Stimulated activated CD4-positive, alpha-beta T cell treated with anti-CD3 and anti-CD28 coated beads, Interleukin-1b, Interleukin-23, amount 100 ng/mL, for 24 hours (primary cell): ENCODE results near the gene FAT4.

ENCODE experiments used
- DNase-seq, 4 experiments: peaks; one replicate each; pipeline ENCODE4 v3.0.0-alpha.2; 2020; ENCODE audit warnings: low read depth in 4 of 4, low spot score in 1 of 4

Gene FAT4

DNA sequence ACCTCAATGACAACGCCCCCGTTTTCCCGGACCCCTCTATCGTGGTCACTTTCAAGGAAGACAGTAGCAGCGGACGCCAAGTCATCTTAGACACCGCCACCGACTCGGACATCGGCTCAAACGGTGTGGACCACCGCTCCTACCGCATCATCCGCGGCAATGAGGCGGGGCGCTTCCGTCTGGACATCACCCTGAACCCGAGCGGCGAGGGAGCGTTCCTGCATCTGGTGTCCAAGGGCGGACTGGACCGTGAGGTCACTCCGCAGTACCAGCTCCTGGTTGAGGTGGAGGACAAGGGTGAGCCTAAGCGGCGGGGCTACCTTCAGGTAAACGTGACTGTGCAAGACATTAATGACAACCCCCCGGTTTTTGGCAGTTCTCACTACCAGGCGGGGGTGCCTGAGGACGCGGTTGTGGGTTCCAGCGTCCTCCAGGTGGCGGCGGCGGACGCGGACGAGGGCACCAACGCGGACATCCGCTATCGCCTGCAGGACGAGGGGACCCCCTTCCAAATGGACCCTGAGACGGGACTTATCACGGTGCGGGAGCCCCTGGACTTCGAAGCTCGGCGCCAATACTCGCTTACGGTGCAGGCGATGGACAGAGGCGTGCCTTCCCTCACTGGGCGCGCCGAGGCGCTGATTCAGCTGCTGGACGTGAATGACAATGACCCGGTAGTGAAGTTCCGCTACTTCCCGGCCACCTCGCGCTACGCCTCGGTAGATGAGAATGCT is 2.2 kb downstream of the FAT4 start:
- DNase-seq, result no peak

DNA sequence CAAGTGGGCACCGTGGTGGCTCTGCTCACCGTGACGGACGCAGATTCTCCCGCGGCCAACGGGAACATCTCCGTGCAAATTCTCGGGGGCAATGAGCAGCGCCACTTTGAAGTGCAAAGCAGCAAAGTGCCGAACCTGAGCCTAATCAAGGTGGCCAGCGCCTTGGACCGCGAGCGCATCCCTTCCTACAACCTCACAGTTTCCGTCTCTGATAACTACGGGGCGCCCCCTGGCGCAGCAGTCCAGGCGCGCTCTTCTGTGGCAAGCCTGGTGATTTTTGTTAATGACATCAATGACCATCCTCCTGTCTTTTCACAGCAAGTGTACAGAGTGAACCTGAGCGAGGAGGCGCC is 2.7 kb downstream of the FAT4 start:
- DNase-seq, result no peak

DNA sequence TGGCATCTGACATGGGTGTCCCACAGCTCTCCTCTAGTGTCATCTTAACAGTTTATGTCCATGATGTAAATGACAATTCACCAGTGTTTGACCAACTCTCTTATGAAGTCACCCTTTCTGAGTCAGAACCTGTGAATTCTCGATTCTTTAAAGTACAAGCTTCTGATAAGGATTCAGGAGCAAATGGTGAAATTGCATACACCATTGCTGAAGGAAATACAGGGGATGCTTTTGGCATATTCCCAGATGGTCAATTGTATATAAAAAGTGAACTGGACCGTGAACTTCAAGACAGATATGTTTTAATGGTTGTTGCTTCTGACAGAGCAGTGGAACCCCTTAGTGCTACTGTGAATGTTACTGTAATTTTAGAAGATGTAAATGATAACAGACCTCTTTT is 4.6 kb downstream of the FAT4 start:
- DNase-seq, result no peak

DNA sequence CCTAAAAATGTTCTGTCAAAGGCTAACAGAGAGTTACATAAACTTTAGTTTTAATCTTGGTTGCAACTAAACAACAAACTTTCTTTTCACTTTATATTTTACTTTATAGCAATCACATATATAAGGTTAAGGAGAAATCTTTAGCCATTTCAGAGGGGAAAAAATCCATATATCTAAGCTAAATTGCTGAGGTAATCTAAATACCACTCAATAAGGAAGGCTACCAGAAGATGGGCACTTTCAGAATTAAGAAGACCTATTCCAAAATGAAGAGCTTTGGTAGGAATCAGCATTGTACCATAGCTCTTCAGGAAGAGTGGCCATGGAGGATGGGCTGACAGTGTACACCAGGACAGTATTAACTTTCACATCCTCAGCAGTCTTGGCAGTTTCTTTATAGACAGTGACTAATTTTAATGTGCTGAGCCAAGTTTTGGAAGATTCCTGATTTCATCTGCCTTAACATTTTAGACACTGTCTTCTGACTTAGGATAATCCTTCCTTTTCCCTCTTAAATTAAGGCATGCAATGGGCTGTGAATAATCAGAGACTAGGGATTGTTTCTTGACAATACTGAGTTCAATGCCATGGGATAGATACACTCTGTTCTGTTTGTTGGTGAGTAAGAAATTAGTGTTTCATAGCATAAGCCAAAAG is 7.1 kb downstream of the FAT4 start:
- DNase-seq, result no peak

DNA sequence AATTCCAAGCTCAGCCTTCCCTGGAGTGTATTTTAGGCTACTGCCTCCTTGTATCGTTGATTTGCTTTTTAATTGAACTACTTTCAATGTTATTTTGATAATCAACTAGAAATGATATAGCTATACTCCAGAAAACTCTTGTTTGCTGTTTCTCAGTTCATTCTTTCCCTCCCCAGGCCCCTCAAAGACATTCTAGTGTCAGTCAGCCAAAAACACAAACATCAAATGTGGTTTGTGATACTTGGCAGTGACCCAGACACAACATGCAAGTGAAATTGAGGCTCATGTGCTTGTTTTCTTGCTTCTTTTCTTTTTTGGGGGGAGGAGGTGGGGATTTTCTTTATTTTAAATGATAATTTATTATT is 7.6 kb downstream of the FAT4 start:
- no peak for DNase-seq

DNA sequence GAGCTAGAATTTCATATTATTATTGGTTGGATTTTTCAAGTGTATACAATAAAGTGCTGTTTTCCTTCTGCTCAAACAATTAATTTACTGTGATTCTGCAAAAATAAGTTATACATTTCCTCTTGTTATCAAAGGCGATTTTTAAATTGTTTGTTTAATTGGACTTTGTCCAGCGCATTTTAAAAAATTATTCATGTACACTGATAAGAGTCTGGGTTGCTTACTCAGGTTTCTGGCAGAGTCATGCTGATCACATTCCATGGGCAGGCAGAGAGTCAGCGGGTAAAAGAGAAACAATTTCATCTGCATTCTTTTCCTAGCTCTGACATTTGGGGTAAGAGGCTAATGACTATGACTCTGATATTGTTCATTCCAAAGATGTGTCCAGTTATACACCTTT is 8.9 kb downstream of the FAT4 start:
- DNase-seq, result no peak

DNA sequence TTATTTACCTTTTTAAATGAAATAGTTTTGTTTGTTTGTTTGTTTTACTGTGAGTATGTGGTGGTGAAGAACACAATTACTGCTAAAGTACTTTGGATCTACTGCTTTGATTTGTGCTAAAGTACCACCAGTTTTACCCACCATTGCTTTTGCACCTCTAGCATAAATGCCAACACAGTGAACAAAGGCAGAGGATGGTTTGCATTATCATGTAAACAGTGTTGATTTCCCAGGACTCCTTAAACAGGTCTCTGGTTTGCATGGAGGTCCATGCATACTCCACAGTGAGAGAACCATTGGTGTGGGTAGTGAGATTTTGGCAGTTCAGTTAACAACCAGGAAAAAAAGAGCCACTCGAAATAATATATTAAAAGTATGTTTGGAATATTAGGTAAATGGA is 11.0 kb downstream of the FAT4 start:
- DNase-seq, result no peak

DNA sequence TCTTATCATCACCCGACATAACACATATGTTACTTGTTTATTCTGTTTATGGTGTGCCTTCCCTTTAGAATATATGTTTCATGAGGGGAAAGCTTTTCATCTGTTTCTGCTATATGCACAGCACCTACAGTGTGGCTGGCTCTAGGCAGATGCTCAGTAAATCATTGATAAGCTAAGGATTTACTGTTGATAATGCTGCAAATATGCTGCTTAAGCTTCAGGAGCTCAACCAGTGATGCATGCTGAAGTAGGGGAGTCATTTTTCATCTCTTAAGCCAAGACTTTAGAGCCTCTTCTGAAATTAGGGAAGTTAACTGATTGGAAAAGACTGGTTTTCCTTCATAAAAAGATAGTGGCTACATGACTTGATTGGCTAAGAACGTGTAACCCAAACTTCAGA is 16.4 kb downstream of the FAT4 start:
- no peak for DNase-seq

DNA sequence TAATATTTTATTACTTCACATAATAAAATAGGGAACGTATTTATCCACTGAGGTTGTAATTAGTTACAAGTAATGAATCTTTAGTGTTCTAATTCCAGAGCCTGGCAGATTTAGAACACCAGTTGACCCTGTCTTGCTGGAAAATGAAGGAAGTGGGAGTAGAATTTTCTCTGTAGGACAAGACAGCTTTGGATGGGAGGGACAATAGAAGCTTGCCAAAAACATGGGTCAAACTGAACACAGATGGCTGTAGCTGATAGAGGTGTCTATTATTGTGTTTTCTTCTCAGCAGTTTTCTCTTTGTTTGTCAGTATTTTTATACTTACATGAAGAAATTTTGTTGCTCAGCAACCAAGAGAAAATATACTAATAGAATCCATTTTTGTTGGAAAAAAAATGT is 20.2 kb downstream of the FAT4 start:
- no peak for DNase-seq

DNA sequence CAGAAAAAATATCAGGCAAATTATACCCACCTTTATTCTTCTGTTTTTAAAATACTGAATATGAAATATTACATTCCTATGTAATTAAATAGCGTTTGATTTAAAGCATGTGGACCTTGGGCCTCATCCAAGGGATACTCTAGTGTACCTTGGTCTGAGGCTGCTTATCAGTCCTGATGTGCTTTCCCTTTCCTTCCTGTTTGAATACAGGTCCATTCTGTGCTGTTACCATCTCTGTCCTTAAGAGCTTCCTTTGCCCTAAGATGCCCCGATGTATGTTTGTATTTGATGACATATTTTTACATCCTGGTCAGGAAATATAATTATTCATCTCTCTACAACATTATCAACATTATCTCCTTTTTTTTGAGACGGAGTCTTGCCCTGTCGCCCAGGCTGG is 24.1 kb downstream of the FAT4 start:
- no peak for DNase-seq

DNA sequence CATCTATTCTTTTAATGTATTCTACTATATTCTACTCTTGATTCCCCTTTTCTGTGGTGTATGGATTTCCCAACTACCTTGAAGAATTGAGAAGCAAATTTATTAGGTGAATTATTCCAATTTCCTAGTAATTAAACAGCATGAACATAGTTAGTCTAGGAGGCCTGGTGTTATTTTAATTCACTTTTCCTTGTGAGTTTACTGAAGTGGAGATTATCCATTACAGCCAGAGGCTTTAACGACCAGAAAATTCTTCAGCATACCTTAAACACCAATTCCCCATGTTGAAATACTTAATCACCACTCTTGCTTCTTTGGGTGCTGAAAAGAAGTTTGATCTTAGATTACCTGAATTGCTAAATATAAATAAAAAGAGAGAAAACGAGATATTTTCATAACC is 29.4 kb downstream of the FAT4 start:
- no peak for DNase-seq

DNA sequence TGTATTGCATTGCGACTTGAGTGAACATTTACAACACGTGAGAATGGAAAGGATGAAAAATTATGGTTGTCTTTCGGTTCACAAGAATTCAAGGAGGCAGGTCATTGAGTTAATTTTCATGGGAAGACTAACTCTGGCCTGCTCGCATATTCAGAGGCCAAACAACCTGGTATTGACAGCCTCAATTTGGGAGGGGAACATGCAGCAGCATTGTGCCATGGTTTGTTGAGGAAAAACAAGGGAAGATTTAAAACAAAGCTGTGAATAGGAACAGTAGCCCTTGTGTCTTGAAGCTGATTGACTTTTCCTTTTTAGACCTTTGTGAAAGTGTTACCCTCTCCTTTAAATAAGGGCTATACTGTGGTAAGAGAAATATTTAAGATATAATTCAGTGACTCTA is 31.9 kb downstream of the FAT4 start:
- no peak for DNase-seq

DNA sequence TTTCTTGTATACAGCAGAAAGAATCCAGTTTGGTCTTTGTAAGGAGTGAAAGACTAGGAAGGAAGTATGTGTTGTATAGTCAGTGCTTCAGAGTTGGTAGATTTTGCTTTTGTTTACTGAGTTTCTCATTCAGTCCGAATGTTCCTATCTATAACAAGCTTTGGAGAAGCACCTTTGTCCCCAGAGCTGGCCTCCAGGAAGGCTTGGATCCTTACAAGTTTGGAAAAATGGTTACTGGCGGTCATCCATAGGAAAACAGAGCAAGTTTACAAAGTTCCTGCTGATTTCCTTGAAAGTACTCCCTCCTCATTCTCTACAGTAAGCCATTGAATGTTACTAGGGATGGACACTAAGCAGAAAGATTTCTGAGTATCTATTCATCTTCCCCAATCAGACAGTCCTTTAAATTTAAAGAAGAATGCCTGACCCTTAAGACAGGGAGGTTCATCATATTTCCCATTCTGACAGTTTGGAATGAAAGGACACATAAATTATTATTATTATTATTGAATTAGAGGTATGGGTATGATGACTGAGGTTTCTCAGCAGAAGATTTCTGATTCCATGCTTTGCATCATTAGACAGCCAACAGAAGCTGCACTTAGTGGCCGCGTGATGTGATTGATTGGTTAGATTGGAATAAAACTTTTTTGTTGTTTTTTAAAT is 35.8 kb downstream of the FAT4 start:
- DNase-seq, result no peak

DNA sequence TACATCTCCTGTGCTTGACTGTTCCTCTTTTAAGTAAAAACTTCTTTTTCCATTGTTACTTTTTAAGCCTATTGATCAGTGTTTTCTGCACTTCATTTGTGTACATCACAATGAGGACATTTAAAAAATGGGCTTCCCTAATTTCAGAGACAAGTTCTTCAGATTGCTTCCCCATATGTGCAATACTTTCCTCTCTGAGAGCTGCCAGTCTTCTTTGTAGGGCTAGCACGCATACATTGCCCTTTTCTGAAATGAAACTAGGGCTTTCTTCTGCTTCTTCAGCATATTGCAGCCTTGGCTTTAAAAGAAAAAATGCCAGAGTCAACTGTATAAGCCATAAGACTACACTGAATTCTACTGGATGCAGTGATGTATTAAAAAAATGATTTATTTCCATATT is 37.8 kb downstream of the FAT4 start:
- no peak for DNase-seq

DNA sequence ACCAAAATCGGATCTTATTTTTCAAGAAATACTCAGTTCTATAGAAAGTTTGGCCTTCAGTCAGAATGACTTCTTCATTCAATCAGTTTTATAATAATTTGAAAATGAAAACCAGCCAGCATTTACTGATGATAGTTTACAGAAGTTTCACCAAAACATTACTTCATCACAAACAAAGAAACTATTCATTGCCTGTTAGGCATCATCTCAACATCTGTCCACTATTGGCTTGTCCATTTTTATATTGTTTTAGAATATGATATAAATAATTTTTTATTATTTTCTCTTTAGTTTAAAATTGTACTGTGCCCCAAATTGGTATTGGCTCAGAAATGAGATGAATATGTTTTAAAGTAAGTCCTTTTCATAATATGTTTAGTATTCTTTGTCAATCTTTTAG is 38.4 kb downstream of the FAT4 start:
- DNase-seq, result no peak

DNA sequence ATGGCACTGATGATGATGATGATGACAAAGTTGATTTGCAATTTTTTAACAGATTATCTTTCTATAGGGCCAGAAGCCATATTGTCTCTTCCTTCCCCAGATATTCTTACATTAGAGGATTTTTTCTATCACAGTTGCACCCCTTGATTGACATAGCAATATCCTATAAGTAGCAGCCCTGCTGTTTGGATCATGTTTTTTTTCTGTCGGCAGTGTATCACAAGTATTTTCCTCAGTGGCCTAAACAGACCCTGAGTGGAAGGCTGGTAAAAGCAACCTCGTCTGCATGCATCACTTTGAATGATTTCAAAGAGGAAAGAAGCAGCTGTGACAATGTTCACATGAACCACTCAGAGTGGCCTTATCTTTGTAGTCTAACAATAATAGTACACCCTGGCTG is 41.0 kb downstream of the FAT4 start:
- DNase-seq, result no peak

DNA sequence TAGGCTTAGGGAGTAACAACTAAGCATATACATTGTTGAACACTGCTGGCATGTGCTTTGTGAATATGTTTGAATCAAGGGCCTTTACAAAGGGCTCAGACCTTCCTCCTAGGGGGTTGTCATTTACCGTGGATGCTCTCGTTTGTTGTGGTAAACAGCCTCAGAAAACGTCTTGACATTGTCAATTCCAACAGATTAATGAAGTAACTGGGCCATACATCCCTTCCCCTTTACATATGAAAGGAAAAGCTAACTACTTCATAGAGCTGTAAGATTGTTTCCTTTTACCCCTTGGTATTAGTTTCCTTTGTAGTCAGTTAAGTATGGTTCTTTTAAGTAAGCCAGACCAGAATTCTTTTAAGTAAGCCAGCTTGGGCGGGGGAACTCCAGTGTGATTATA is 42.9 kb downstream of the FAT4 start:
- no peak for DNase-seq

DNA sequence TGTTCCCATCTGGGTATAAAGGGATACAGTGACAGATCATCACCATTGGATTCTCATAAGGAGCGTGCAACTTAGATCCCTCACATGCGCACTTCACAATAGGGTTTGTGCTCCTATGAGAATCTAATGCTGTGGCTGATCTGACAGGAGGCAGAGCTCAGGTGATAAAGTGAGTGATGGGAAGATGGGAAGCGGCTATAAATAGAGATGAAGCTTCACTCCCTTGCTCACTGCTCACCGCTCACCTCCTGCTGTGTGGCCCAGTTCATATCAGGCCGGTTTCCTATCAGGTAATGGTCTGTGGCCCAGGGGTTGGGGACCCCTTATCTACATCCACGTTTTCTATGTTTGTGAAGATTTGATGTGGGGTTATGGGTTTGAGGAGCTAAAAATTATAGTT is 43.7 kb downstream of the FAT4 start:
- no peak for DNase-seq

DNA sequence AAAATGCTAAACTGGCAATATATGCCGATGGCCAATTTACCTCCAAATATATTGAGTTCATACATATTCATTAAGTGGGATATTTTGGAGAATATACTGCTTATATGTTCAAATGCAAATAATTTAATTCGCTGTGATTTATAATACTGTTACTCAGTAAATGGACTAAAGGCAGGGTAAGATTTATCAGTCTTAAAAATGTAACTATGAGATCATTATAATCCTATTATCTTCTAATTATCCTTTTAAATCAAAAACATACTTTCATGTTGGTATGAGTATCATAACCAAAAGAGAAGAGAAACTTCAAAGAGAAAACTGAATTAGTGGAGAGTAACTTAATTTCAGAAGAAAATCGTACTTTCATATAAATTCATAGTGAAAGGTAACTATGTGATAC is 44.6 kb downstream of the FAT4 start:
- DNase-seq, result no peak

DNA sequence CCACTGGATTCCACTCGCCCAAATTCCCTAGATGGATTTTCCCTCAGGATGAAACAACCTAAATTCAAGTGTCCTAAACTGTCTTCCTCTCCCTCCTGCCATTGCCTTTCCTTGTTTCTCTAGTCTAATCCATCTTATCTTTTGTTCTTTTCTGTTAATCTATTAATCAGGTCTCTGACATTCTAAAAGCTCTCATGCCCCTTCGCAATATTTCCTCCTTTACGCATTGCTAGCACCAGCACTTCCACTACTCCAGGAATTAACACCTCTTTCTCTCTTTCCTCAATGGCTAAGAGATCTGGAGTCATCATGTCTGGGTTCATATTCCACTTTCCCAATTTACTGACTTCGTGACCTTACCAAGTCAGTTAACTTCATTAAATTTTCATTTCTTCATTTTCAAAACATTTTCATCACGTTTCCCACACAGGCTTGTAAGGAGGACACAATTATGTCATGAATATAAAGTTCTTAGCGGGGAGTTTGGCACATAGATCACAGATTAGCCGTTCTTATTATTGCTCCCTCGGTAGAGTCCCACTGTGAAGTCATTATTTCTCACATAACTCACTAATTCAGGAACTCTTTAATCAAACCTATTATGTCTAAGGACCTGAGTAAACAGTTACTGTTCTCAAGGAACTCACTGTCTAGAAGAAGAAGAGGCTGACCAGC is 45.3 kb downstream of the FAT4 start:
- DNase-seq, result no peak

DNA sequence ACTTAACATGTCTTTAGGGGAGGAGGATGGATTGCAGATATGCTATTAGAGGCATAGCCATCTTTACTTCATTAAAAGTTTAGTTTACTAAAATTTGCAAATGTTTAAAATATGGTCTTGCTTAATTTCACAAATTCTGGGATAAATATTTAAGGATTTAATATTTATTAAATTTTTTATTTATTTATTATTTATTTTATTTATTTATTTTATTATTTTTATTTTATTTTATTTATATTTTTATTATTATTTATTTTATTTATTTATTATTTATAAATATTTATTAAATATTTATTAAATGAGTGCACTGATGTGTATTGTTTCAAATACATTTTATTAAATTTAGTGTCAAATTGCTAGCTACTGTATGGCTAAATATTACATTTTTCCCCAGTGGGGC is 46.0 kb downstream of the FAT4 start:
- DNase-seq, result no peak
